ENCODE data around the gene XAB2.

Gene XAB2

DNA sequence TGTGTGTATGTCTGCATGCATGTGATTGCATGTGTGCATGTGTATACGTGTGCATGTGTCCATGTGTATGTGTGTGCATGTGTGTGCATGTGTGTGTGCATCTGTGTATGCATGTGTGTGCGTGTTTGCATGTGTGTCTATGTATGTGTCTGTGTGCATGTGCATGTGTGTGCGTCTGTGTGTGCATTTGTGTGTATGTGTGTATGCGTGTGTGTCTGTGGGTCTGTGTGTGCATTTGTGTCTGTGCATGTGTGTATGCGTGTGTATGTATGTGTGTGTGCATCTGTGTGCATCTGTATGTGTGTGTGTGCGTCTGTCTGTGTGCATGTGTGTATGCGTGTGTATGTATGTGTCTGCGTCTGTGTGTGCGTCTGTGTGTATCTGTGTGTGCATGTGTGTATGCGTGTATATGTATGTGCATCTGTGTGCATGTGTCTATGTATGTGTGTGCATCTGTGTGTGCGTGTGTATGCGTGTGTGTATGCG is 10.6 kb upstream of the XAB2 start:
- H3K27me3 ChIP-seq (ENCODE audit: insufficient read depth, low read length), result no peaks in the 10 kb centered on the region
- no peak for TF ChIP-seq EZH2 (IDR thresholded peaks at IDR 0.05; ENCODE audit: borderline replicate concordance, low read length)
- TF ChIP-seq, protein P1, sequence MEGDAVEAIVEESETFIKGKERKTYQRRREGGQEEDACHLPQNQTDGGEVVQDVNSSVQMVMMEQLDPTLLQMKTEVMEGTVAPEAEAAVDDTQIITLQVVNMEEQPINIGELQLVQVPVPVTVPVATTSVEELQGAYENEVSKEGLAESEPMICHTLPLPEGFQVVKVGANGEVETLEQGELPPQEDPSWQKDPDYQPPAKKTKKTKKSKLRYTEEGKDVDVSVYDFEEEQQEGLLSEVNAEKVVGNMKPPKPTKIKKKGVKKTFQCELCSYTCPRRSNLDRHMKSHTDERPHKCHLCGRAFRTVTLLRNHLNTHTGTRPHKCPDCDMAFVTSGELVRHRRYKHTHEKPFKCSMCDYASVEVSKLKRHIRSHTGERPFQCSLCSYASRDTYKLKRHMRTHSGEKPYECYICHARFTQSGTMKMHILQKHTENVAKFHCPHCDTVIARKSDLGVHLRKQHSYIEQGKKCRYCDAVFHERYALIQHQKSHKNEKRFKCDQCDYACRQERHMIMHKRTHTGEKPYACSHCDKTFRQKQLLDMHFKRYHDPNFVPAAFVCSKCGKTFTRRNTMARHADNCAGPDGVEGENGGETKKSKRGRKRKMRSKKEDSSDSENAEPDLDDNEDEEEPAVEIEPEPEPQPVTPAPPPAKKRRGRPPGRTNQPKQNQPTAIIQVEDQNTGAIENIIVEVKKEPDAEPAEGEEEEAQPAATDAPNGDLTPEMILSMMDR (IDR thresholded peaks at IDR 0.05; ENCODE audit: low read length), result no peak
- H3K79me2 ChIP-seq (ENCODE audit: insufficient read depth, low read length), result no peaks in the 10 kb centered on the region
- no peaks in the 10 kb centered on the region for H3K9me2 ChIP-seq (ENCODE audit: low read depth, low read length)
- no peak overlapping the region for H3K27ac ChIP-seq (ENCODE audit: low read depth, low read length, poor library complexity, severe bottlenecking)
- H3K4me1 ChIP-seq (ENCODE audit: insufficient read depth, low read length, severe bottlenecking), result peaks cover 13% of the 10 kb centered on the region
- H3K36me3 ChIP-seq (ENCODE audit: insufficient read depth, low read length), result peaks cover 6% of the 10 kb centered on the region
- no peak overlapping the region for H3K9ac ChIP-seq (ENCODE audit: low read length)
- H3K4me3 ChIP-seq (ENCODE audit: low read depth, low read length, poor library complexity, severe bottlenecking), result no peak overlapping the region
- H3F3A ChIP-seq (ENCODE audit: insufficient read depth, low read length), result no peaks in the 10 kb centered on the region; the same call in 1 of the 2 replicates
- H4K20me1 ChIP-seq (ENCODE audit: insufficient read depth, low read length), result no peaks in the 10 kb centered on the region
- no peak overlapping the region for H3K4me2 ChIP-seq (ENCODE audit: low read length)
- no peak overlapping the region for H2AFZ ChIP-seq (ENCODE audit: low read length)
- no peaks in the 10 kb centered on the region for H3K9me3 ChIP-seq (ENCODE audit: low read length)

DNA sequence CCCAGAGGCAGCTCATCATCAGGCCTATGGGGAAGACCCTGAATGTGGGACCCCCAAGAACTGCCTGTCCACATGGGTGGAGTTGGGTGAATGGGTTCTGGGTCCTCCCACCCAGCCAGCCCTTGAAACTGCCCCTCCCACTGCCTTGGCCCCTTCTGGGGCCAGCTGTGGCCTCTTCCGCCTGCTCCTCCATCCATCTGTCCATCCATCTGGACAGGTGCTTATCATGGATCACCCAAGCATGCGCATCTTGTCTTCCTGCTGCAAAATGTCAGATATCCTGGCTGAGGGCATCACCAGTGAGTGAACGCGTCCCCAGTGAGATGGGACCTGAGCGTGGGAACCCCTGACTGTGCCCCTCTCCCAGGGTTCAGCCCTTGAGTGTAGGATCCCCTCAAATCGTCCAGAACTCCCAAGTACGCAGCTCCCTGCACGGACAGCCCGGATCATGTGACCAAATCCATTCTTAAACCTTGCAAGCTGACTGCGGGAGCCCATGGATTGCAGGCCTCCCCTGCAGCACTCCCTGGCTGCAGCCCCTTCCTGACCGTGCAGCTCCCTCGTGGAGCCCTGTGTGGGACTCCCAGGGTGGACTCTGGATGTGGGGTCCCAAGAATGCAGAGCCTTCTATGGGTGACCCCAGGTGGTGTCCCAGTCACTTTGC is 9.6 kb upstream of the XAB2 start:
- Histone ChIP-seq H3K4me1 (ENCODE audit: insufficient read depth, low read length, severe bottlenecking) (peaks cover 13% of the 10 kb centered on the region), H3F3A (ENCODE audit: insufficient read depth, low read length) (no peaks in the 10 kb centered on the region; the same call in 1 of the 2 replicates), H3K4me2 (ENCODE audit: low read length) (no peak overlapping the region), H3K79me2 (ENCODE audit: insufficient read depth, low read length) (no peaks in the 10 kb centered on the region), H3K27me3 (ENCODE audit: insufficient read depth, low read length) (no peaks in the 10 kb centered on the region), H3K27ac (ENCODE audit: low read depth, low read length, poor library complexity, severe bottlenecking) (no peak overlapping the region), H3K36me3 (ENCODE audit: insufficient read depth, low read length) (no peaks in the 10 kb centered on the region), H3K4me3 (ENCODE audit: low read depth, low read length, poor library complexity, severe bottlenecking) (no peak overlapping the region), H3K9ac (ENCODE audit: low read length) (no peak overlapping the region), H4K20me1 (ENCODE audit: insufficient read depth, low read length) (no peaks in the 10 kb centered on the region), H3K9me3 (ENCODE audit: low read length) (no peaks in the 10 kb centered on the region), H3K9me2 (ENCODE audit: low read depth, low read length) (no peaks in the 10 kb centered on the region), H2AFZ (ENCODE audit: low read length) (no peak overlapping the region)
- TF ChIP-seq, protein P1 (IDR thresholded peaks at IDR 0.05; ENCODE audit: low read length), result no peak
- no peak for TF ChIP-seq EZH2 (IDR thresholded peaks at IDR 0.05; ENCODE audit: borderline replicate concordance, low read length)

DNA sequence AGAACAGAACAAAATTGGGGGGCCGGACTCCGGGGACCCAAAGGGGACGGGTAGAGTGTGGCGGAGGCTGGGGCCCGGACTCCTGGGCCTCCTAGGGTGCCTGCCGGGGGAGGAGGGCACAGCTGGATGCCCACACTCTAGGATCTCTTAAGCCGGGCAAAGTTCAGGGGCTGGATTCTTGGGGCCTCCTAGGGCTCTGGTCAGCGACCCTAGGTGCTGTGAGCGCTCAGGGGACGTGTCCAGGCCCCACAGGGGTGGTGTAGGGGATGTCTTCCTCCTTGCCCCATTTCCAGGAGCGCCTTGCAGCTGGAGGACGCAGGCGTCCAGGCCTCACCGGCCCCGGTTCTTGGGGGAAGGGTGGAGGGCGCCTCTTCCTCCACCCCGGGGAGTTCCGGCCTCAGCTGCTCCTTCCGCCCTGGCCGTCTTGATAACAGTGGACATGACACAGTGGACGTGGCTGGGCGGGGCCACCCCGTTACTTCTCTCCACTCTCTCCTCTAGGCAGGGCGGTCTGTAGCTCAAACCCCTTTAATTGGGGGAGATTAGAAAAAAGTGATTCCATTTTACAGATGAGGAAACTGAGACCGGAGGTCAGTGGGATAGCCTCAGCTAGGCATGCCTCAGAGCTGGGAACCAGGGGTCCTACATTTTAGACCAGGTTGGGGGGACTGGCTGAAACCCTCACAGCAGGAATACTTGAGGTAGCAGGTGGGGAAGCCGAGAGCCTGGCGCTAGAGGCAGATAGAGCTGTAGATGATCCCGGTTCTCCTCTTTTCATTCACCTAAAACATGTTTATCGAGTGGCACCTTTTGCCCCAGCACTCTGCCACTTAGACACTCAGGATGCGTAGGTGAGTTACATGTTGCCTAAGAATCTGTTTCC is 8.3 kb upstream of the XAB2 start:
- no peak overlapping the region for H2AFZ ChIP-seq (ENCODE audit: low read length)
- H3K36me3 ChIP-seq (ENCODE audit: insufficient read depth, low read length), result no peaks in the 10 kb centered on the region; the same call in 1 of the 2 replicates
- peak overlapping the region; percentile 99 for H3K9ac ChIP-seq (ENCODE audit: low read length)
- peak overlapping the region; percentile 100 for H3K4me3 ChIP-seq (ENCODE audit: low read depth, low read length, poor library complexity, severe bottlenecking)
- no peak for TF ChIP-seq EZH2 (IDR thresholded peaks at IDR 0.05; ENCODE audit: borderline replicate concordance, low read length)
- TF ChIP-seq, protein P1 (IDR thresholded peaks at IDR 0.05; ENCODE audit: low read length), result no peak
- H4K20me1 ChIP-seq (ENCODE audit: insufficient read depth, low read length), result no peaks in the 10 kb centered on the region
- peak overlapping the region; percentile 99 for H3K4me2 ChIP-seq (ENCODE audit: low read length)
- H3K9me2 ChIP-seq (ENCODE audit: low read depth, low read length), result no peaks in the 10 kb centered on the region
- no peaks in the 10 kb centered on the region for H3K27me3 ChIP-seq (ENCODE audit: insufficient read depth, low read length)
- H3K27ac ChIP-seq (ENCODE audit: low read depth, low read length, poor library complexity, severe bottlenecking), result peak overlapping the region; percentile 18
- no peaks in the 10 kb centered on the region for H3K9me3 ChIP-seq (ENCODE audit: low read length)
- no peaks in the 10 kb centered on the region for H3K79me2 ChIP-seq (ENCODE audit: insufficient read depth, low read length)
- H3K4me1 ChIP-seq (ENCODE audit: insufficient read depth, low read length, severe bottlenecking), result peaks cover 13% of the 10 kb centered on the region
- no peaks in the 10 kb centered on the region; the same call in 1 of the 2 replicates for H3F3A ChIP-seq (ENCODE audit: insufficient read depth, low read length)
